ENCODE data around the gene SEC24C.

SEC24C gene

DNA sequence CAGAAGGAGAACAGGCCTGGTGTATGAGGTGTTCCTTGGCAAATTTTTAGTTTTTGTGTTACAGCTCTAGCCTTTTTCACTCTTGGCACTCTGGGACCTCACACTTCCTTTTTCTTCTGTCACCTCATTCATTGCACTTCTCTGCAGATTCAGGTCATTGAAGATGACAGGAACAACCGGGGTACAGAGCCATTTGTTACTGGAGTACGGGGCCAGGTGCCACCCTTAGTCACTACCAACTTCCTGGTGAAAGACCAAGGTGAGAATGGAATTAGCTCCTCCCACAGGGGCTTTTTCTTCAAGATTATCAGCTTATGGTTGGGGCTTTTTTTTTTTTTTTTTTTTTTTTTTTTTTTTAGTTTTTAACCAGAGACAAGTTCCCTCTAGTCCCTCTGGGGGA lies 19.2 kb downstream of the SEC24C start:
- peak overlapping the region; percentile 83 for H3K27ac ChIP-seq (ENCODE audit: low read length)
- peak overlapping the region; percentile 63 for H3K4me2 ChIP-seq (ENCODE audit: low read length)
- H3K9ac ChIP-seq (ENCODE audit: low read length), result peak overlapping the region; percentile 35; the same call in 1 of the 2 replicates
- no peaks in the 10 kb centered on the region for H3K9me3 ChIP-seq (ENCODE audit: insufficient read depth, low read length)
- H3K4me3 ChIP-seq (ENCODE audit: low read length), result peak overlapping the region; percentile 20
- TF ChIP-seq, protein P1, sequence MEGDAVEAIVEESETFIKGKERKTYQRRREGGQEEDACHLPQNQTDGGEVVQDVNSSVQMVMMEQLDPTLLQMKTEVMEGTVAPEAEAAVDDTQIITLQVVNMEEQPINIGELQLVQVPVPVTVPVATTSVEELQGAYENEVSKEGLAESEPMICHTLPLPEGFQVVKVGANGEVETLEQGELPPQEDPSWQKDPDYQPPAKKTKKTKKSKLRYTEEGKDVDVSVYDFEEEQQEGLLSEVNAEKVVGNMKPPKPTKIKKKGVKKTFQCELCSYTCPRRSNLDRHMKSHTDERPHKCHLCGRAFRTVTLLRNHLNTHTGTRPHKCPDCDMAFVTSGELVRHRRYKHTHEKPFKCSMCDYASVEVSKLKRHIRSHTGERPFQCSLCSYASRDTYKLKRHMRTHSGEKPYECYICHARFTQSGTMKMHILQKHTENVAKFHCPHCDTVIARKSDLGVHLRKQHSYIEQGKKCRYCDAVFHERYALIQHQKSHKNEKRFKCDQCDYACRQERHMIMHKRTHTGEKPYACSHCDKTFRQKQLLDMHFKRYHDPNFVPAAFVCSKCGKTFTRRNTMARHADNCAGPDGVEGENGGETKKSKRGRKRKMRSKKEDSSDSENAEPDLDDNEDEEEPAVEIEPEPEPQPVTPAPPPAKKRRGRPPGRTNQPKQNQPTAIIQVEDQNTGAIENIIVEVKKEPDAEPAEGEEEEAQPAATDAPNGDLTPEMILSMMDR (IDR thresholded peaks at IDR 0.05; ENCODE audit: low read depth, low read length), result no peak
- no peak for TF ChIP-seq EZH2phosphoT487 (IDR thresholded peaks at IDR 0.05; ENCODE audit: low read depth)
- H4K20me1 ChIP-seq (ENCODE audit: insufficient read depth, low read length), result peaks cover 26% of the 10 kb centered on the region
- H3K36me3 ChIP-seq (replicated peaks; ENCODE audit: low read depth, low read length), result peaks cover 55% of the 10 kb centered on the region
- H3K4me1 ChIP-seq (ENCODE audit: low read length), result peaks cover 44% of the 10 kb centered on the region
- peaks cover 10% of the 10 kb centered on the region for H3K79me2 ChIP-seq (ENCODE audit: low read length)
- no peak overlapping the region for H2AFZ ChIP-seq (ENCODE audit: low read depth, low read length)
- H3K27me3 ChIP-seq (ENCODE audit: low read depth, low read length), result no peaks in the 10 kb centered on the region

DNA sequence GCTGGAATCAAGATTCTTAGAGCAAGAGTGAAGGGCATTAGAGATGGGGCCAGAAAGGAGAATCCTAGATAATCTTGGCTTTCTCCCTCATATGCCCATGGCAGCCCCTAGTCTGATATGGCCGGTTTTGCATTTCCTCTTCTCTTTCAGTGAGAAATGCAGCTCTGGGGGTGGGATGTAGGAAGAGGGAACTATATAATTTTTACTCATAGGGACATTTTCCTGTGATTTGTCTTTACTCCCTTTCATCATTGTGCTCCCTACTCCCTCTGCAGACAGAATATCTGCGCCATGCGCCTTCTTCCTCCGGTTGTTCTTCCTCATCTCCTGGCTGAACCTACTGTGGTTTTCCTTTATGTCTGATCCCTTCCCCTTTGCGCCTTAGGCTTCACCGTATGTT lies 20.9 kb downstream of the SEC24C start:
- H3K4me3 ChIP-seq (ENCODE audit: low read length), result no peak overlapping the region
- H3K27me3 ChIP-seq (ENCODE audit: low read depth, low read length), result no peaks in the 10 kb centered on the region
- peaks cover 3% of the 10 kb centered on the region; the same call in 1 of the 2 replicates for H3K79me2 ChIP-seq (ENCODE audit: low read length)
- H4K20me1 ChIP-seq (ENCODE audit: insufficient read depth, low read length), result peaks cover 14% of the 10 kb centered on the region; the same call in 1 of the 2 replicates
- H3K9me3 ChIP-seq (ENCODE audit: insufficient read depth, low read length), result no peaks in the 10 kb centered on the region
- peaks cover 59% of the 10 kb centered on the region for H3K36me3 ChIP-seq (replicated peaks; ENCODE audit: low read depth, low read length)
- no peak overlapping the region for H3K27ac ChIP-seq (ENCODE audit: low read length)
- peaks cover 40% of the 10 kb centered on the region for H3K4me1 ChIP-seq (ENCODE audit: low read length)
- no peak overlapping the region for H3K4me2 ChIP-seq (ENCODE audit: low read length)
- H3K9ac ChIP-seq (ENCODE audit: low read length), result no peak overlapping the region
- no peak overlapping the region for H2AFZ ChIP-seq (ENCODE audit: low read depth, low read length)
- TF ChIP-seq, protein P1 (IDR thresholded peaks at IDR 0.05; ENCODE audit: low read depth, low read length), result no peak
- no peak for TF ChIP-seq EZH2phosphoT487 (IDR thresholded peaks at IDR 0.05; ENCODE audit: low read depth)

DNA sequence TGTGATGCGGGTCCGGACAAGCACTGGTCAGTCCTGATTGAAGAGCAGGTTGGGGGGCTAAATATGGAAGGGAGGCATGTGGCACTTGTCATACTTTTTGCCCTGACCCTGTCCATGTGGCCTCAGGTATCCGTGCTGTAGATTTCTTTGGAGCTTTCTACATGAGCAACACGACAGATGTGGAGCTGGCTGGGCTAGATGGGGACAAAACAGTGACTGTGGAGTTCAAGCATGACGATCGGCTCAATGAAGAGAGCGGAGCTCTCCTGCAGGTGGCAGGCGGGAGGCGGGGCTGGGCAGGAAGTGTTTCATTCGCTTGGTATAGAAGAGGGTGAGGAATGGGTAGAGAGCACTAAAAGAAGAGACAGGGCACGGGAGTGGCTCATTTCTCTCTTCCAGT lies 24.7 kb downstream of the SEC24C start:
- no peak for TF ChIP-seq EZH2phosphoT487 (IDR thresholded peaks at IDR 0.05; ENCODE audit: low read depth)
- TF ChIP-seq, protein P1 (IDR thresholded peaks at IDR 0.05; ENCODE audit: low read depth, low read length), result peak; percentile 50
- no peaks in the 10 kb centered on the region for H3K9me3 ChIP-seq (ENCODE audit: insufficient read depth, low read length)
- peak overlapping the region; percentile 62 for H3K4me2 ChIP-seq (ENCODE audit: low read length)
- H3K27ac ChIP-seq (ENCODE audit: low read length), result peak overlapping the region; percentile 34
- H2AFZ ChIP-seq (ENCODE audit: low read depth, low read length), result no peak overlapping the region
- no peaks in the 10 kb centered on the region for H4K20me1 ChIP-seq (ENCODE audit: insufficient read depth, low read length)
- no peaks in the 10 kb centered on the region for H3K27me3 ChIP-seq (ENCODE audit: low read depth, low read length)
- H3K4me3 ChIP-seq (ENCODE audit: low read length), result 0 out of 2 replicates have a peak overlapping the region, but pooled peaks have one; percentile 21
- peaks cover 22% of the 10 kb centered on the region for H3K4me1 ChIP-seq (ENCODE audit: low read length)
- no peak overlapping the region for H3K9ac ChIP-seq (ENCODE audit: low read length)
- peaks cover 56% of the 10 kb centered on the region for H3K36me3 ChIP-seq (replicated peaks; ENCODE audit: low read depth, low read length)
- H3K79me2 ChIP-seq (ENCODE audit: low read length), result peaks cover 13% of the 10 kb centered on the region

DNA sequence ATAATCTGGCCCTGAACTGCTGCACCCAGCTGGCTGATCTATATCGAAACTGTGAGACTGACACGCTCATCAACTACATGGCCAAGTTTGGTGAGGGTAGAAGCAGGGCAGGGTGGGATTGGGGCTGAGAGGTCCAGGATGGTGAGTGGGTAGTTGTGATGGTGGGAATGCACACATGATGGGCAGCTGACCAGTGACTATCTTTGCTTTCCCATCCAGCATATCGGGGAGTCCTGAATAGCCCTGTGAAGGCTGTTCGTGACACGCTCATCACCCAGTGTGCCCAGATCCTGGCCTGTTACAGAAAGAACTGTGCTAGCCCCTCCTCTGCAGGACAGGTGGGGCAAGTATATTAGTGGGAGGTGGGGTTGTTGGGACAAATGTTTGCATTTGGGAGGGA lies 25.2 kb downstream of the SEC24C start:
- Histone ChIP-seq H3K79me2 (ENCODE audit: low read length) (peaks cover 17% of the 10 kb centered on the region), H3K36me3 (replicated peaks; ENCODE audit: low read depth, low read length) (peaks cover 57% of the 10 kb centered on the region), H2AFZ (ENCODE audit: low read depth, low read length) (no peak overlapping the region), H3K4me3 (ENCODE audit: low read length) (0 out of 2 replicates have a peak overlapping the region, but pooled peaks have one; percentile 21), H3K27me3 (ENCODE audit: low read depth, low read length) (no peaks in the 10 kb centered on the region), H3K9ac (ENCODE audit: low read length) (no peak overlapping the region), H3K4me2 (ENCODE audit: low read length) (peak overlapping the region; percentile 62), H3K27ac (ENCODE audit: low read length) (peak overlapping the region; percentile 34), H3K9me3 (ENCODE audit: insufficient read depth, low read length) (no peaks in the 10 kb centered on the region), H4K20me1 (ENCODE audit: insufficient read depth, low read length) (no peaks in the 10 kb centered on the region), H3K4me1 (ENCODE audit: low read length) (peaks cover 20% of the 10 kb centered on the region)
- TF ChIP-seq, protein P1 (IDR thresholded peaks at IDR 0.05; ENCODE audit: low read depth, low read length), result no peak
- no peak for TF ChIP-seq EZH2phosphoT487 (IDR thresholded peaks at IDR 0.05; ENCODE audit: low read depth)
